22Rv1 (cell line): Measurements from ENCODE around the gene ERFE.

Source experiments
- ZFX ChIP-seq: fragments of 450-650 bp; IDR thresholded peaks from 2 replicates; pipeline ENCODE4 v1.6.1; 2017; ENCODE audit warnings: antibody characterized with exemption, borderline replicate concordance
- TF ChIP-seq, protein P1 (sequence below): fragments of 450-650 bp; IDR thresholded peaks from 2 replicates; pipeline ENCODE4 v1.5.1; 2017; ENCODE audit warnings: mild to moderate bottlenecking

DNA sequence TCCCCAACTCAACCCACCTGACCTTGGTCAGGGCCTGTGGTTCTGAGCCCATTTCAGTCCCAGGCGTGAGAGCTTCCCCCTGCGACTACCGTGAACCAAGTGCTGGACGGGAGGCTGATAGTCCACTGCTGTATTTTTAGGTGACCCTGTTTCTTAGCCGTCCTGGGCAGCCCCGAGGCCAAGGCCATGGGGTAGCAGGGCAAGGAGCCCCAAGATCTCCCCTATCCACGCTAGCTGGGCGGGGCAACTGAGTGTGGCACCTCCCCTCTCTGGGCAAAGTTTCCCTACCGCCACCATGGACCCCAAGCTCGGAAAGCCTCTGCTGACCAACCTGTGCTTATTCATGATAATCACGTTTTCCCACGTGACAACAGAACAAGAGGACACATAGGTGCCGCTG is 20.9 kb upstream of the ERFE start:
- TF ChIP-seq, protein P1, sequence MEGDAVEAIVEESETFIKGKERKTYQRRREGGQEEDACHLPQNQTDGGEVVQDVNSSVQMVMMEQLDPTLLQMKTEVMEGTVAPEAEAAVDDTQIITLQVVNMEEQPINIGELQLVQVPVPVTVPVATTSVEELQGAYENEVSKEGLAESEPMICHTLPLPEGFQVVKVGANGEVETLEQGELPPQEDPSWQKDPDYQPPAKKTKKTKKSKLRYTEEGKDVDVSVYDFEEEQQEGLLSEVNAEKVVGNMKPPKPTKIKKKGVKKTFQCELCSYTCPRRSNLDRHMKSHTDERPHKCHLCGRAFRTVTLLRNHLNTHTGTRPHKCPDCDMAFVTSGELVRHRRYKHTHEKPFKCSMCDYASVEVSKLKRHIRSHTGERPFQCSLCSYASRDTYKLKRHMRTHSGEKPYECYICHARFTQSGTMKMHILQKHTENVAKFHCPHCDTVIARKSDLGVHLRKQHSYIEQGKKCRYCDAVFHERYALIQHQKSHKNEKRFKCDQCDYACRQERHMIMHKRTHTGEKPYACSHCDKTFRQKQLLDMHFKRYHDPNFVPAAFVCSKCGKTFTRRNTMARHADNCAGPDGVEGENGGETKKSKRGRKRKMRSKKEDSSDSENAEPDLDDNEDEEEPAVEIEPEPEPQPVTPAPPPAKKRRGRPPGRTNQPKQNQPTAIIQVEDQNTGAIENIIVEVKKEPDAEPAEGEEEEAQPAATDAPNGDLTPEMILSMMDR, result no peak
- TF ChIP-seq ZFX, result no peak
